WTC11 (cell line): Measurements from ENCODE around the gene BARX2.

ENCODE experiments used
- ATF6 ChIP-seq: sonication (generic); formaldehyde crosslinking; IDR thresholded peaks from 2 replicates; pipeline ENCODE4 v1.8.1; 2023; ENCODE audit warnings: mild to moderate bottlenecking, missing genetic modification reagents
- CTCF ChIP-seq: fragments of 200-600 bp; IDR thresholded peaks from 2 replicates; pipeline ENCODE4 v1.8.0; 2022; ENCODE audit warnings: antibody characterized with exemption
- E2F1 ChIP-seq: sonication (generic); formaldehyde crosslinking; IDR thresholded peaks from 2 replicates; pipeline ENCODE4 v1.8.0; 2022; ENCODE audit warnings: mild to moderate bottlenecking, missing genetic modification reagents
- FOXJ3 ChIP-seq: sonication (generic); formaldehyde crosslinking; IDR thresholded peaks from 2 replicates; pipeline ENCODE4 v1.9.0; 2021; ENCODE audit warnings: missing genetic modification reagents, mild to moderate bottlenecking, borderline replicate concordance
- FOXK1 ChIP-seq: sonication (generic); formaldehyde crosslinking; IDR thresholded peaks from 2 replicates; pipeline ENCODE4 v1.8.0; 2022; ENCODE audit warnings: mild to moderate bottlenecking, moderate library complexity, missing genetic modification reagents
- FOXP4 ChIP-seq: sonication (generic); formaldehyde crosslinking; IDR thresholded peaks from 2 replicates; pipeline ENCODE4 v1.8.0; 2022; ENCODE audit warnings: mild to moderate bottlenecking, missing genetic modification reagents
- IRF1 ChIP-seq: sonication (generic); formaldehyde crosslinking; IDR thresholded peaks from 2 replicates; pipeline ENCODE4 v1.8.0; 2023; ENCODE audit warnings: missing genetic modification reagents
- MAX ChIP-seq: sonication (generic); formaldehyde crosslinking; IDR thresholded peaks from 2 replicates; pipeline ENCODE4 v1.8.0; 2022; ENCODE audit warnings: mild to moderate bottlenecking, missing genetic modification reagents
- PRDM15 ChIP-seq: sonication (generic); formaldehyde crosslinking; IDR thresholded peaks from 2 replicates; pipeline ENCODE4 v1.8.0; 2022; ENCODE audit warnings: missing genetic modification reagents
- TP53 ChIP-seq: sonication (generic); formaldehyde crosslinking; IDR thresholded peaks from 2 replicates; pipeline ENCODE4 v1.8.1; 2023; ENCODE audit warnings: mild to moderate bottlenecking, missing genetic modification reagents
- USF2 ChIP-seq: sonication (generic); formaldehyde crosslinking; IDR thresholded peaks from 2 replicates; pipeline ENCODE4 v1.8.1; 2023; ENCODE audit warnings: mild to moderate bottlenecking, missing genetic modification reagents, moderate library complexity
- ZNF121 ChIP-seq: sonication (generic); formaldehyde crosslinking; IDR thresholded peaks from 2 replicates; pipeline ENCODE4 v1.8.0; 2023; ENCODE audit warnings: missing genetic modification reagents
- TF ChIP-seq, protein P1 (sequence below): sonication (generic); formaldehyde crosslinking; IDR thresholded peaks from 2 replicates; pipeline ENCODE4 v1.8.0; 2023; ENCODE audit warnings: missing genetic modification reagents, mild to moderate bottlenecking, borderline replicate concordance
- TF ChIP-seq, protein P2 (sequence below): fragments of 250-450 bp; sonication (Bioruptor Pico); IDR thresholded peaks from 2 replicates; pipeline ENCODE4 v1.9.0; 2021; ENCODE audit warnings: mild to moderate bottlenecking

GRCh38 chr11:129428557-129428956 lies 52.9 kb downstream of the BARX2 start:
- no peak for TF ChIP-seq CTCF
- TF ChIP-seq ATF6 (CRISPR knock-in tag): no peak
- TF ChIP-seq FOXJ3: no peak
- no peak for TF ChIP-seq ZNF121 (CRISPR knock-in tag)
- TF ChIP-seq, protein P1, sequence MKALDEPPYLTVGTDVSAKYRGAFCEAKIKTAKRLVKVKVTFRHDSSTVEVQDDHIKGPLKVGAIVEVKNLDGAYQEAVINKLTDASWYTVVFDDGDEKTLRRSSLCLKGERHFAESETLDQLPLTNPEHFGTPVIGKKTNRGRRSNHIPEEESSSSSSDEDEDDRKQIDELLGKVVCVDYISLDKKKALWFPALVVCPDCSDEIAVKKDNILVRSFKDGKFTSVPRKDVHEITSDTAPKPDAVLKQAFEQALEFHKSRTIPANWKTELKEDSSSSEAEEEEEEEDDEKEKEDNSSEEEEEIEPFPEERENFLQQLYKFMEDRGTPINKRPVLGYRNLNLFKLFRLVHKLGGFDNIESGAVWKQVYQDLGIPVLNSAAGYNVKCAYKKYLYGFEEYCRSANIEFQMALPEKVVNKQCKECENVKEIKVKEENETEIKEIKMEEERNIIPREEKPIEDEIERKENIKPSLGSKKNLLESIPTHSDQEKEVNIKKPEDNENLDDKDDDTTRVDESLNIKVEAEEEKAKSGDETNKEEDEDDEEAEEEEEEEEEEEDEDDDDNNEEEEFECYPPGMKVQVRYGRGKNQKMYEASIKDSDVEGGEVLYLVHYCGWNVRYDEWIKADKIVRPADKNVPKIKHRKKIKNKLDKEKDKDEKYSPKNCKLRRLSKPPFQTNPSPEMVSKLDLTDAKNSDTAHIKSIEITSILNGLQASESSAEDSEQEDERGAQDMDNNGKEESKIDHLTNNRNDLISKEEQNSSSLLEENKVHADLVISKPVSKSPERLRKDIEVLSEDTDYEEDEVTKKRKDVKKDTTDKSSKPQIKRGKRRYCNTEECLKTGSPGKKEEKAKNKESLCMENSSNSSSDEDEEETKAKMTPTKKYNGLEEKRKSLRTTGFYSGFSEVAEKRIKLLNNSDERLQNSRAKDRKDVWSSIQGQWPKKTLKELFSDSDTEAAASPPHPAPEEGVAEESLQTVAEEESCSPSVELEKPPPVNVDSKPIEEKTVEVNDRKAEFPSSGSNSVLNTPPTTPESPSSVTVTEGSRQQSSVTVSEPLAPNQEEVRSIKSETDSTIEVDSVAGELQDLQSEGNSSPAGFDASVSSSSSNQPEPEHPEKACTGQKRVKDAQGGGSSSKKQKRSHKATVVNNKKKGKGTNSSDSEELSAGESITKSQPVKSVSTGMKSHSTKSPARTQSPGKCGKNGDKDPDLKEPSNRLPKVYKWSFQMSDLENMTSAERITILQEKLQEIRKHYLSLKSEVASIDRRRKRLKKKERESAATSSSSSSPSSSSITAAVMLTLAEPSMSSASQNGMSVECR: no peak
- no peak for TF ChIP-seq MAX (CRISPR knock-in tag)
- TF ChIP-seq IRF1: no peak
- TF ChIP-seq, protein P2, sequence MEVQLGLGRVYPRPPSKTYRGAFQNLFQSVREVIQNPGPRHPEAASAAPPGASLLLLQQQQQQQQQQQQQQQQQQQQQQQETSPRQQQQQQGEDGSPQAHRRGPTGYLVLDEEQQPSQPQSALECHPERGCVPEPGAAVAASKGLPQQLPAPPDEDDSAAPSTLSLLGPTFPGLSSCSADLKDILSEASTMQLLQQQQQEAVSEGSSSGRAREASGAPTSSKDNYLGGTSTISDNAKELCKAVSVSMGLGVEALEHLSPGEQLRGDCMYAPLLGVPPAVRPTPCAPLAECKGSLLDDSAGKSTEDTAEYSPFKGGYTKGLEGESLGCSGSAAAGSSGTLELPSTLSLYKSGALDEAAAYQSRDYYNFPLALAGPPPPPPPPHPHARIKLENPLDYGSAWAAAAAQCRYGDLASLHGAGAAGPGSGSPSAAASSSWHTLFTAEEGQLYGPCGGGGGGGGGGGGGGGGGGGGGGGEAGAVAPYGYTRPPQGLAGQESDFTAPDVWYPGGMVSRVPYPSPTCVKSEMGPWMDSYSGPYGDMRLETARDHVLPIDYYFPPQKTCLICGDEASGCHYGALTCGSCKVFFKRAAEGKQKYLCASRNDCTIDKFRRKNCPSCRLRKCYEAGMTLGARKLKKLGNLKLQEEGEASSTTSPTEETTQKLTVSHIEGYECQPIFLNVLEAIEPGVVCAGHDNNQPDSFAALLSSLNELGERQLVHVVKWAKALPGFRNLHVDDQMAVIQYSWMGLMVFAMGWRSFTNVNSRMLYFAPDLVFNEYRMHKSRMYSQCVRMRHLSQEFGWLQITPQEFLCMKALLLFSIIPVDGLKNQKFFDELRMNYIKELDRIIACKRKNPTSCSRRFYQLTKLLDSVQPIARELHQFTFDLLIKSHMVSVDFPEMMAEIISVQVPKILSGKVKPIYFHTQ: no peak
- TF ChIP-seq E2F1 (CRISPR knock-in tag): no peak
- TF ChIP-seq USF2 (CRISPR knock-in tag): no peak
- TF ChIP-seq TP53: no peak
- no peak for TF ChIP-seq FOXK1
- TF ChIP-seq PRDM15: no peak
- TF ChIP-seq FOXP4 (CRISPR knock-in tag): no peak
